ENCODE measurements around the gene CHCHD10.

Gene CHCHD10

DNA sequence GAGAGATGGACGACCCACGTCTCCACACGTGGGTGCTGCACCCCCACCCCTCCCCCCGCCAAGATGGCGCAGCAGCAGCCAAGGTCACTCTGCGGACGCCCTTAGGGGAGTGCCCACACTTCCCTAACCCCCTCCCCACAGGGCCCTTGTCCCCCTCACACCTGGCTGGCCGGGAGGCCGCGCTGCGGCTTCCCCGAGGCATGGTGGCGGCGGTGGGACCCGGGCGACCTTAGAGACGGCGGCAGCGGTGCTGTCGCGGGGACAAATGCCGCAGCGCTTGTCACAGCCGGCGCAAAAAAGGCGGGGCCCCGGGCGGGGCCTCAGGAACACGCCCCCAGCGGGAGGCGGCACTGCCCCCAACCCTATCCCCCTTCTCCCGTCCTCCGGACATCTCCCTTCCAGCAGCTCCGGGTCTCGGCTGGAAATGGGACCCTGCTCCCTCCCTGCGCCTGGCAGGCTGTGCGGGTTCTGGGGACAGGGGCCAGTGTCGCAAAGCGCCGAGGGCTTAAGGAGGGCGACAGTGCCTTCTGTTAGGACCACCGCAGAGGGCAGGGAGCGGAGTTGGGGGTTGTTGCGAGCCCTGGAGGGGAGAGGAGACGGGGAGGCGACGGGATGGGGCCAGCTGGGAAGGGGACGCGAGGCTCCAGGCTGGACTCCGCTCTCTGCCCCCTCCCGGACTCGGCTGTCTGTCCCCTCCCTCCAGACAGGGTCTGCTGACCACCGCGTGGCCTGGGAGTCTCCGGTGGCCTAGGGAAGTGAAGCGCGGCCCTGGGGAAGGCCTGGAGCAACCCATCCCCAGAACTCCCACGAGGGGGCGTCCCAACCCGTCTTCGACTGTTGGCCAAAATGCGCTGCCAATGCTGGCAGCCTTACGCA, at the start of gene CHCHD10:
Gene CHCHD10 (minus strand): TSS at position 300 of the 876 bp plus-strand sequence. CDS start 98 bp downstream, at position 202.
- DNase-seq (ENCODE audit: extremely low read depth in 1 of 2, low read depth in 1 of 2) = peak; percentile 57 to 60

DNA sequence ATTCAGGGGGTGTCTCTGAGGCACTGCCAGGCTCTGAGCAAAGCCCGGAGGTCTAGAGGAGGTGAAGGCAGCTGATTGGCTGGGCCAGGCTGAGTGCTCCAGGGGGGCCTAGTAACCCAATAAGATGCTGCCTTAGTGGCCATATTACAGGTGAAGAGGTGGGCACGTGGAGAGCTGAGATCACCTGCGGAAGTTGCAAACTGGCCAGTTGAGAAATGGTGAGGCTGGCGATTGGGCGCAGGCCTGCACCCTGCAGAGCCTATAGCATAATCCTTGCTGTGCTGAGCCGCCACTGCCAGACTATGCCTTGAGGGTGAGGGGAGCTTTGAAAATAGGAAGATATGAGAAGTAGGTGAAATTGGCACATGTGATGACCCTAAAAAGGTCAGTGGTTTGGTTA, 49.4 kb upstream of the CHCHD10 start:
- no peak for DNase-seq (ENCODE audit: extremely low read depth in 1 of 2, low read depth in 1 of 2)

DNA sequence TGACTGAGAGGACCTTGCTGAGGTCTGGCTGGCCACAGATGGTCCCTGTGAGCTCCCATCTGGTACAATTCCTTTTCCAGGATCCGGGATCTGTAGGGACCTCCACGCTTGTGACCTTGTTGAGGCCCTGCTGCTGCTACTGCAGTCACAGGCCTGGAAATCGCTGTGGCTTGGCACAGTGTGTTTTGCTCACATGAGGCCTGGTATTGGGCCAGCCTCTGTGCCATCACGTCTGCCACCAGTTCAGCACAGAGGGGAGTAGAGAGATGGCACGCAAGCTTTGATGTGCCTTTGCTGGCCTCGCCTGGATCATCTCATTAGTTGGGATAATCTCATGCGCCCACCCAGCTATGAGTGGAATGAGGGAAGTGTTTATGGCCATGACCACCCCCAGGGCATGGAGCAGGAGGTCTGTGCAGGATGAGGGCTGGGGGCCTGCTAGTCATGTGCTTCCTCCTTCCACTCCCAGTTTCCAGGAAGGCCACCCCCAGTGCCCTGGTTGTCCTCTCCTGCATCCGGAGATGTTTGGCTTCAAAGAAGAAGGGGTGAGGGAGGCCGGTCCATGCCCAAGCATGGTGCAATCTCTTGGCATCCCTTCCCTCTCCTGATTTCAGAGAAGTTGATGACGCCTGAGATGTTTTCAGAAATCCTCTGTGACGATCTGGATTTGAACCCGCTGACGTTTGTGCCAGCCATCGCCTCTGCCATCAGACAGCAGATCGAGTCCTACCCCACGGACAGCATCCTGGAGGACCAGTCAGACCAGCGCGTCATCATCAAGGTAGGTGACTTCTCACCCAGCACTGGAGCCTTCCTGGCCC, 48.6 kb upstream of the CHCHD10 start:
- DNase-seq (ENCODE audit: extremely low read depth in 1 of 2, low read depth in 1 of 2) = no peak

DNA sequence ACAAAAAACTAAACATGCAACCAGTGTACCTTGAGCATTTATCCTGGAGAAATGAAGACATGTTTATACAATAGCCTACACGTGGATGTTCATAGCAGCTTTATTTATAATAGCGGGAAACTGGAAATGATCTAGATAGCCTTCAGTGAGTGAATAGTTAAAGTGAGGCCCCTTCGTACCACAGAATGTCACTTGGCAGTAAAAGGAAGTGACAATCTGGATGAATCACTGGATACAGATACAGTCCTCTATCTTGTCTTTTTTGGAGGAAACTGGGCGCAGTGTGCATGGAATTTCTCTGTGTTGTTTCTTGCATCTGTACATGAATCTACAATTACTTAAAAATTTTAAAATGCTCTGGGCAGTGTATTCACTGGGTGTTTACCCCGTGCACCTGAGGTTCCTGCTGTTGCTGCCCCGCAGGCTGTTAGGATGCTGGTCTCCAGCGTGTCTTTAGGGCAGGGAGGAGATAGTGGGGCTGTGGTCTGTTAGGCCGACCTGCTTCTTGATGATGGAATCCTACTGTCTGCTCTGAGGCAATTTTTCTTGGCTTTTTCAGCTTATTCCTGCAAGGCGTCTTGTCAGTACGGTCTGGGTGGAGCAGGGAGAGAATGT, 47.9 kb upstream of the CHCHD10 start:
- no peak for DNase-seq (ENCODE audit: extremely low read depth in 1 of 2, low read depth in 1 of 2)

DNA sequence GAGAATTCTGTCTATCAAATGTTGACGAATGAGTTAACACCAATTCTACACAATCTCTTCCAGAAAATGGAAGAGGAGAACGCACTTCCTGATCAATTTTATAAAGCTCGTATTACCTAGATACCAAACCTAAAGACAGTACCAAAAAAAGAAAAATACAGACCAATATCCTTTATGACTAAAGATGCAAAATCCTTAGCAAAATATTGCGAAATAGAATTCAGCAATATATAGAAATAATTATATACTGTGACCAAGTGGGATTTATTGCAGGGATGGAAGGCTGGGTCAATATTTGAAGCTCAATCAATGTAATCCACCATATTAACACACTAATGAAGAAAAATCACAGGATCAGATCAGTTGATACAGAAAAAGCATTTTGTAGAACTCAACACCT, 44.6 kb upstream of the CHCHD10 start:
- no peak for DNase-seq (ENCODE audit: extremely low read depth in 1 of 2, low read depth in 1 of 2)

DNA sequence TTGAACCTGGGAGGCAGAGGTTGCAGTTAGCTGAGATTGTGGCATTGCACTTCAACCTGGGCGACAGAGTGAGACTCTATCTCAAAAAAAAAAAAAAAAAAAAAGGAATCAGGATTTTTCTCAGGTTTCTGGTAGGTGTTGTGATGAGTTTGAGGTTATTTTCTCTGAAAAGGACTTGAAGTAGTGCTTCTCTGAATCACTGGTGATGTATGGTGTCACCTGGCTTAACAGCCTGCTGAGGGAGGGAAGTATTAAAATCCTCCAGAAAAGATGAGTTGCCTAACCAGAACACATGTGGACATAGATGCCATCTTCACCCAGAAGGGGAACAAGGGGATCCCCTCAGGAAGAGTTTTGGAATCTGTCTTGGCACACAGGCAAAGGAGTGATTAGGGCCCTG, 39.1 kb upstream of the CHCHD10 start:
- no peak for DNase-seq (ENCODE audit: extremely low read depth in 1 of 2, low read depth in 1 of 2)

DNA sequence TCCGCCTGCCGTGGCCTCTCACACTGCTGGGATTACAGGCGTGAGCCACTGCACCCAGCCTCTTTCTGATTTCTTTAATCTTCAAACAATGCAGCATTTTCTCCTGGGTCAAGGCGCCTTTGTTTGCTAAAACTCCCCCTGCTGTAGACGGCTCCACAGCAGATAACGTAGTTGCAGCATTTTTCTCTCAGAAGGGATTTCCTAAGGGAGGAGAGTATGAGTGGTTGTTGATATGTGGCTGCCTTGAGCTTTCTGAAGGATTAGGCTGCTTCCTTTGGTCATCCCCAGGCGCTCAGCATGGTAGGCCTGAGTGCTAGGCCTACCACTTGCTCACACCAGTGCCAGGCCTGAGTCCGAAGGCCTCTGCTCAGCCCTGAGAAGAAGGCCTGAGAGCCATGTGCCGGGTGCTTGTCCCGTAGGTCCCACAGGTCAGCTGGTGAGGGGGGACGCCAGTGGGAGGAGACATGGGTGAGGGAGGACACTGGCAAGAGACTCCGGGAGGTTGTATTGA, 37.1 kb upstream of the CHCHD10 start:
- no peak for DNase-seq (ENCODE audit: extremely low read depth in 1 of 2, low read depth in 1 of 2)

DNA sequence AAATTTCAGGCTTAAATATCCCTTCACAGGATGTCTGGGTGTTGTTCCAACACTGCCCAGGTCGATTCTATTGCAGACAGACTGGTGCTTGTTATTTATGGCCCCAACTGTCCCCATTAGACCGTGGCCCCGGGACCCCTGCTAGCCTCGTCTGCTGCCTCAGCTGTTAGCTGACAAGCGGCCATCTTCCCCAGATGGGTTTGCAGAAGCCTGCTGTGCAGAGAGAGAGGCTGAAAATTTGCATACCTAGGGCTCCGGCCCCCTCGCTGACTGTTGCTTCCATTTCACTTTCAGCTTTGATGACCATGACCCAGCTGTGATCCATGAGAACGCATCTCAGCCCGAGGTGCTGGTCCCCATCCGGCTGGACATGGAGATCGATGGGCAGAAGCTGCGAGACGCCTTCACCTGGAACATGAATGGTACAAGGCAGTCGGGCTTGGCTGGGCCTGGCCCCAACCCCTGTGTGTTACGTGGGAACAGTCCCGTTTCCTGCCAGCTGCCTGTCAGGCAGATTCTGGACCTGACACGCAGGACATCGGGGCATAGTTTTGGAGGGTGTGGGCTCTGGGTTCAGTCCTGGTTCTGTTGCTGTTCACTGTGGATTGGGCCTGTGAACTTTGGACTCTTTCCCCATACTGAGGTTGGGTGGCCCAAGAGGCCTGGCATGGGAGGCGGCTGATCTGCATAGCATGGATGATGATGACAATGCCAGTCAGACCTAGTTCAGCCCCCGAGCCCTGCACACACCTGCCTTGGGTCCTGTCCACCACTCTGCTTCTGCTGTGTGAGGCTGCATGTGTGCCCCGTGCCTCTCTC, 35.4 kb upstream of the CHCHD10 start:
- DNase-seq (ENCODE audit: extremely low read depth in 1 of 2, low read depth in 1 of 2) = no peak

DNA sequence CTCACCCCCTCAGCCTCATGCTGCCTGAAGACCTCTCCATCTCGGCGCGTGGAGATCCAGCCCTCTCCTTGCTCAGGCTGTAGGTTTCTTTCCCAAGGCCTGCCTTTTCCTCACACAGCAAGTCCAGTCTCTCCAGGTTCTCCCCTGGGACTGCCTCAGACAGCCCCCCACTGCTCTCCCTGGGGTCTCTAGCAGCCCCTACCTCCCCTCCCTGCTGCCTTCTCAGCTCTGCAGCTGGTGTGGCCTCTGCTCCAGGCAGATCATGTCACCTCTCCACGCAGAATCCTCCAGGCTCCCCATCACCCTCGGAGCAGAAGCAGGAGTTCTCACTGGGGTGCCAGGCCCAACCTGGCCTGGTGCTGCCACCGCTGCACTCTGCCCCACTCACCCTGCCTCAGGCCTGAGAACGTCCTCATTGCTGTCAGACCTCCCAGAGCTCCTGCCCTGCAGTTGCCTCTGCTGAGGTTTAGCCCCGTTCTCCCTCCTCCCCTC, 34.2 kb upstream of the CHCHD10 start:
- no peak for DNase-seq (ENCODE audit: extremely low read depth in 1 of 2, low read depth in 1 of 2)

DNA sequence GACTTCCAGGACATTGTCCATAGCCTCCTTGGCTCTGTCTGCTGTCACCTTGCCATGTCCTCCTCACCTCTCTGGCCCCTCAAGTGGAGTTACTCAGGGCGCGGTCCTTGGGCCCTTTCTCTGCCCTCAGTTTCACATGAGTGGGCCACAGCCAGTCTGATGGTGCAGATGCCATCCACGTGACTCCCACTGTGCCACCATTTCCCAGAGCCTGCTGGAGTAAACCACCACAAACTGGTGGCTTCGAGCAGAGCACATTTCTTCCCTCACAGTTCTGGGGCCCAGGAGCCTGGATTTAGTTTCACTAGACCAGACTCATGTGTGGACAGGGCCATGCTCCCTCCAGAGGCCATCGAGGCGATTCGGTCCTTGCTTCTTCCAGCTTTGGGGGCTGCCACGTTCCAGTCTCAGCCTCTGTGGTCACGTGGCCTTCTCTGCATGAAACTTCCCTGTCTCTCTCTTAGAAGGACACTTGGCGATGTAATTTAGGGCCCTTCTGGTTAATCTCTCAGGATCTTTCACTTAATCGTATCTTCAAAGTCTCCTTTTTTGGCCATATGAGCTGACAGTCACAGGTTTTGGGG, 33.6 kb upstream of the CHCHD10 start:
- no peak for DNase-seq (ENCODE audit: extremely low read depth in 1 of 2, low read depth in 1 of 2)

DNA sequence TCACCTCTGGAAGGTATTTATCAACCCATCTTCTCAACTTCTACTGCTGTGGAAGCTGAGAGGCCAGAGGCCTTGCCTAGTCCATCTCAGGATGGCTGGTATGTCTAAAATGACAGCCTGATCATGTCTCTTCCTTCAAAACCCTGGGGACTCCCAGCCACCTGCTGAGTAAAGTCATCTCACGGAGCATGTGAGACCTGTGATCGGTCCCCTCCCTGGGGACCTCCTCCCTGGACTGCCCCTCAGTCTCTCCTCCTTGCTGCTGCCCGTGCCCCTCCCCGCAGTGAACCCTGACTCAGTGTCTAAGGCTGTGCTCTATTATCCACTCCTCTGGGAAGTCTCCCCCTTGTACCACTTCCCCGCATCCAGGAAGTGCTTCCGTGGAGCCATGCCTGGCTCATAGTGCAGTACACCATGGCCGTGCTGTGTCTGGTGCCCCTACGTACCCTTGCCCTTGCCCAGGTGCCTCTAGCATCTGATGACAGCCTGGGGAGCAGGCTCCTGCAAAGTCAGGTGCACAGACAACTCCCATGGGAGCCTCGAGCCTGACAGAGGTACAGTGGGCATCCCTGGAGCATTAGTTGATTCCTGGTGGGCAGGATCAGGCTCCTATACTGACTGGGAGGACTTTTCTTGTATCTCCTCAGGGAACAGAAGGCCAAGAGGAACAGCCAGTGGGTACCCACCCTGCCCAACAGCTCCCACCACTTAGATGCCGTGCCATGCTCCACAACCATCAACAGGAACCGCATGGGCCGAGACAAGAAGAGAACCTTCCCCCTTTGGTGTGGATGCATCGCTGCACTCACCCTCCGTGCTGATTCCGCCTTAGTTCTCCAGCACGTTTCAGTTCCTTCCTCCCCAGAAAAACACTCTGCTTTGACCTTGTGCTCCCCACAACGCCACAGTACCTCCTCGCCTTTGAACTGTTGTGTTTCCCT, 32.8 kb upstream of the CHCHD10 start:
- DNase-seq (ENCODE audit: extremely low read depth in 1 of 2, low read depth in 1 of 2) = no peak

DNA sequence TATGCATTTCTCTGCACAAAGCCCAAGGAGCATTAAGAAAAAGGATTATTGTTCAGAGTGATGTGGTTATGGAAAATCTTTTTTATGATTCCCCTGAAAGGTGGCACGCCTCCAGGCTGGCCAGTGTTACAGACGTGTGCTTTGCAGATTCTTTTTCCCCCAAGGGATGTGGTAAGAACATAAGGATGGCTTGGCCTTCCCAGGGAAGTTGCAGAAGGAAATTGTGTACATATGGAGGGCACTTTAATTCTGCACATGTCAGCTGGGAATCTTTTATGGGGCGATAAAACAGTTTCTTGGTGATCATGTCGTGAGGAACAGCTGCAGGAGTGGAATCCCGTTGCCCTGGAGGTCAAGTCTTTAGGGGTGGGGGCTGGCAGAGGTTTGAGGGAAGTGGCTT, 28.7 kb upstream of the CHCHD10 start:
- no peak for DNase-seq (ENCODE audit: extremely low read depth in 1 of 2, low read depth in 1 of 2)

DNA sequence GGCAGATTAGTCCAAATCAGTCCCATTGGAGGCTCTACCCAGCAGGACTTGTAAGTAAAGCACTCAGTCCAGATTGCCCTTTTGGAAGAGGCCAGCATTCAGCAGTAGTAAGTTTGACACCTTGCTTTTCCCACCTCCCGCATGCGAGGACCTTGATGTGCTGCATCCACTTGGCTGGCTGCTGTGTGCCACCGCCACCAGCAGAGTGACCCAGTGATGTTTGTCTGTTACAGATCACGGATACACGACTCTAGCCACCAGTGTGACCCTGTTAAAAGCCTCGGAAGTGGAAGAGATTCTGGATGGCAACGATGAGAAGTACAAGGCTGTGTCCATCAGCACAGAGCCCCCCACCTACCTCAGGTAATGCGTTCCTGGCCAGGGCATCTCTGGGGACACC, 25.6 kb upstream of the CHCHD10 start:
- DNase-seq (ENCODE audit: extremely low read depth in 1 of 2, low read depth in 1 of 2) = no peak

DNA sequence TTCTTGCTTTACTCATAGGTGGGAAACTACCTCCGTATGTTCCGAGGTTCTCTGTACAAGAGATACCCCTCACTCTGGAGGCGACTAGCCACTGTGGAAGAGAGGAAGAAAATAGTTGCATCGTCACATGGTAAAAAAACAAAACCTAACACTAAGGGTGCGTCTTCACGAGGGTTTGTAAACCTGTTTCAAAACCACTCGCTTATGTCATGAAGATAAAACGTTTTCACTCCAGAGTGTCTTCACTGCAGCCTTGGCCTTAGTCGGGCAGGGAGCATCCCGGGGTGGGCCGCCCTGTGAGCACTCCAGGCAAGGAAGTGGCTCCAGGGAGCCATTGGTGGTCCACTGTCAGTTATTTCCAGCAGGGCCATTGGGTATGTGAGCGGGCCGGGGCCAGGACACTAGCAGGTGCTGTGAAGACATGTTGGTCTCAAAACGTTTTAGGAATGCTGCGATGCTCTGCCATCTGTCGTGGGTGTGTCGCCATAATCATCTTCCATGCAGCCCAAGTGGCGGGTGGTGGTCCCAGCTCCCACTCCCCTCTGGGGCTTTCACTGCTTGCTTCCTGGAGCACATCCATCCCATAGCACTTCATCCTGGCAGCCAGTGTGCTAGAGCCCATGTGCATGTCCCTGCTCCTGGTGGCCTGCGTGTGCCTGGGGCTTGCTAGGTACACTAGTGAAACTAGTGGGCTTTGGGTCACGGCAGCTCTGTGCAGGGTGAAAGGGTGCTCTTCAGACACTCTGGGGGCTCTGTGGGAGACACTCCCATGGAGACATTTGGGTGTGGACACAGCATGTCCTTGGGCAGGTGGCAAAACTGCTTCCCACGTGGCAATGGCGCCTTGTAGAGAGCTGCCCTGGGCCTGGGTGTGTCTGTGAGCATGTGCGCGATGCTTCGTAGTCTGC, 24.2 kb upstream of the CHCHD10 start:
- DNase-seq (ENCODE audit: extremely low read depth in 1 of 2, low read depth in 1 of 2) = no peak

DNA sequence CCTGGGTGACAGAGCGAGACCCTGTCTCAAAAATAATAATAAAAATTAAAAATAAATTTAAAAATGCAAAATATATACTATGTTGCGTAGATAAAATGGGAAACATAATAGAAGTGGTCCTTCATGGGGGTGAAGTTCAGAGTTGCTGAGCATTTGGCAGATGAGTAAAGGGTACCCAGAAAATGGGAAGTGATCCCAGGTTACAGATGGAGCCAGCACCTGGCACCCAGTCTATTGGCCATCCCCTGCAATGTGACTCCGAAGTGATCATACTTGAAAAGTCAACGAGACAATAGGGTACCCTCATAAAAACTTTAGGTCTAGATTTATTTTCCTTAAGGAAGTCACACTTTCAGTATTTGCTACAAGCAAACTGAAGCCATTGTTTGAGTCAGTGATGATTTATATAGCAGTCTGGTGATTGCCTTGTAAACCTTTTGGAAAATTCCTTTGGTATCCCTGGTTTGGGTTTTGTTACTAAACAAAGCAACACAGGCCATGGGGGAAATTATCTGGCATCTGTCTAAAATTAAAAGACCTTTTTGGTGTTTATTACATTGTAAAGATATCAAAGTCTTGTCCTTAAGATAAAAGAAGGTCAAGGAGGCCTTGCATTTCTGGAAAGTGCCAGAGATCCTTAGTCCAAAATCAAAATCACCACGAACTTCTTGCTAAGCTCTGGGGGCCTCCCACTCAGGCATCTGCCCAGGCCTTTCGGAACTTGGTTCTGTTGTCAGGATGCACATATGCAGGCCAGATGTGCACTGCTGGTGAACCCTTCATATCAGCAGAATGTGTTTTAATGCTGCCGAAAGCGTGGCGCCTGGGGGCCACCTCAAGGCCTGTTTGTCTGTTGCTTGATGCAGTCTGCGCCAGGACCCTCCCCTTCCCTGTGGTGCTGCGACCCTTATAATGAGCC, 23.3 kb upstream of the CHCHD10 start:
- DNase-seq (ENCODE audit: extremely low read depth in 1 of 2, low read depth in 1 of 2) = no peak

DNA sequence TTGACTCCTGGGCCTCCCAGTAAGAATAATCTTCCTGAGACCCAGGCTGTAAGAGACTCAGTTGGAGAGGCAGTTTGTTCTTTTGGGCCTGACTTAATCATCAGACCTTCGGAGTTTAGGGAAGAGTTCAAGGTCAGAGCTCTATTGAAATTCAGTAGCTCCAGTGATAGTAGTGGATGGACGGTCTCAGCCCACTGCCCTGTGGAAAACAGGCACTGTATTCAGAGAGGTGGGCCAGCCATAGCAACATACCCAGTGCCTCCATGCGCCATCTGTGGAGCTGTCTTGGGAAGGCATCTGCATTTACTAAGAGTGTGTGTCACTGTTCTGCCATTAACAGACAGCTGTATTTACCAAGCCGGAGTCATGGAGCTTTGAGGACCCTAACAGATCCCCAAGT, 21.9 kb upstream of the CHCHD10 start:
- no peak for DNase-seq (ENCODE audit: extremely low read depth in 1 of 2, low read depth in 1 of 2)

DNA sequence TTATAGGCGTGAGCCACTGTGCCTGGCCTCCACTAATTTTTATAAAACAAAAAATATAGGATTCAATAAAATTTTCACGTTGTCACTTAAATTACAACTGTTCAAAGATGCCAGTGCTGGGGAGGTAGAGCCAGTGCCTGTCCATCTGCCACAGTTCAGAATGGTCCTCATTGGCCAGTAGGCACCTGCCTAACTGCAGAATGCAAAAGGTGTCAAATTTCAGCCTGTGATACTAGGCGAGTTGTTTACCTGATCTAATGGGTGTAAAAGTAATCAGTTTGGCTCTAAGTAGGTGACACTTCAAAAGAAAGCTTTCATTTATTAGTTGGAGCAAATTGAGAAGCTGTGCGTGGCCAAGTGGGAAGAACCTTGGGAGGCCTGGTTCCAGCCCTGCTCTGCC, 21.3 kb upstream of the CHCHD10 start:
- DNase-seq (ENCODE audit: extremely low read depth in 1 of 2, low read depth in 1 of 2) = no peak

All from stimulated activated CD8-positive, alpha-beta memory T cell treated with anti-CD3 and anti-CD28 coated beads, Interleukin-7, amount 100 ng/mL, for 48 hours (primary cell).